Activated CD8-positive, alpha-beta memory T cell treated with anti-CD3 and anti-CD28 coated beads, Interleukin-2, amount 10 ng/mL, durations not matched to agents 7 days and 5 days (primary cell): ENCODE results near the gene SECISBP2. TPM values are rescaled to one million over a fixed set of nuclear protein-coding genes. Genes with fewer than 3 reads are reported as not detected.

Experiments
- ATAC-seq: fragments of 150-1000 bp; cut with Tn5 transposase; one replicate; pipeline ENCODE4 v1.10.0; 2021; ENCODE audit warnings: moderate library complexity
- CTCF ChIA-PET: fragments of 350-600 bp; sonication (Branson Sonifier 250); formaldehyde crosslinking; loops from one replicate; lab custom pipeline; 2021; ENCODE audit warnings: antibody characterized with exemption; lab: Charles Lee
- DNase-seq: peaks from one replicate; pipeline ENCODE4 v3.0.0-alpha.2; 2020
- H3K27ac Mint-ChIP-seq: one replicate; pipeline ENCODE4 v1.8.0; 2021; ENCODE audit warnings: mild to moderate bottlenecking, mixed read lengths
- H3K27me3 Mint-ChIP-seq: one replicate; pipeline ENCODE4 v1.8.0; 2021; ENCODE audit warnings: mixed read lengths
- H3K36me3 Mint-ChIP-seq: one replicate; pipeline ENCODE4 v1.8.0; 2021; ENCODE audit warnings: mild to moderate bottlenecking, mixed read lengths
- H3K4me1 Mint-ChIP-seq: one replicate; pipeline ENCODE4 v1.8.0; 2021; ENCODE audit warnings: mixed read lengths
- H3K4me3 Mint-ChIP-seq: one replicate; pipeline ENCODE4 v1.8.0; 2021; ENCODE audit warnings: mild to moderate bottlenecking, moderate library complexity, mixed read lengths
- H3K9me3 Mint-ChIP-seq: one replicate; pipeline ENCODE4 v1.8.0; 2022; ENCODE audit warnings: low read depth, mixed read lengths
- total RNA-seq, 2 experiments: library from RNA; stranded (reverse); gene quantifications; one replicate each; pipeline ENCODE4 v1.2.3, GENCODE V29; 2021

SECISBP2 gene
- total RNA-seq, 2 experiments from 2014 or later: 36.1 to 40.2 TPM

DNA sequence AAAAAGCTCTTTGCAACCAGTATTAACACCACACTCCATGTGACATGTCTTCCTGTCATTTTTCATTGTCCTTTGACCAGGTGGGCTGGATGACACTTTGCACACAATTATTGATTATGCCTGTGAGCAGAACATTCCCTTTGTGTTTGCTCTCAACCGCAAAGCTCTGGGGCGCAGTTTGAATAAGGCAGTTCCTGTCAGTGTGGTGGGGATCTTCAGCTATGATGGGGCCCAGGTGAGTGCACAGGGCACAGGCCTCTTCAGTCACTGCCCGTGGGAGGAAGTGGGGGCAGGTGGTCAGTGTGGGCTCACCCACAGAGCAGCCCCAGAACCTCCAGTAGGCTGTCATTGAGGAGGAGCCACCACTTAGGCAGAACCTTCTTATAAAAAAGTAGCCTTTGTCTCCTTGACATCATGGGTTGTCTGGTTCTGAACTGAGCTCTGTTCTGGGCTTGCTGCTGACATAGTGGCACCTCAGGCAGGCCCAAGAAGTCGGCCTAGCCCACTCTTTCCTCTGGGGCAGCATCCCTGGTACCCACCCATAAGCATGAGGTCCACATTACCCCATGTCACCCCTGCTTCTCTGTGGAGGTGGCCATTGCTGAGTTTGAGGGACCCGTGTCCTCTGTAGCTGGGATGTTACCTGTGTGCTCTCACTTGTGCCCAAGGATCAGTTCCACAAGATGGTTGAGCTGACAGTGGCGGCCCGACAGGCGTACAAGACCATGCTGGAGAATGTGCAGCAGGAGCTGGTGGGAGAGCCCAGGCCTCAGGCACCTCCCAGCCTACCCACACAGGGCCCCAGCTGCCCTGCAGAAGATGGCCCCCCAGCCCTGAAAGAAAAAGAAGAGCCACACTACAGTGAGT, 39.3 kb downstream of the SECISBP2 start:
- CTCF ChIA-PET: interaction anchor here (0.7 to 1.8 kb wide), 7 partner anchors 9 to 191 kb away, joined by 3 to 4 read pairs (median 3); no protein-coding TSS in a partner anchor
- ATAC-seq: peak; percentile 81
- no peaks in the 10 kb centered on the region for H3K9me3 Mint-ChIP-seq
- peak; percentile 85 for DNase-seq
- H3K4me3 Mint-ChIP-seq: no peak overlapping the region
- peaks cover 48% of the 10 kb centered on the region for H3K4me1 Mint-ChIP-seq
- H3K27ac Mint-ChIP-seq: peak overlapping the region; percentile 74
- H3K36me3 Mint-ChIP-seq: peaks cover 53% of the 10 kb centered on the region
- no peaks in the 10 kb centered on the region for H3K27me3 Mint-ChIP-seq

GRCh38 chr9:89358376-89358916, 40.1 kb downstream of the SECISBP2 start:
- H3K27me3 Mint-ChIP-seq: no peaks in the 10 kb centered on the region
- CTCF ChIA-PET: interaction anchor here (0.7 to 1.8 kb wide), 4 partner anchors 9 to 70 kb away, joined by 3 to 4 read pairs (median 3); no protein-coding TSS in a partner anchor
- no peak for ATAC-seq
- peaks cover 39% of the 10 kb centered on the region for H3K4me1 Mint-ChIP-seq
- H3K4me3 Mint-ChIP-seq: no peak overlapping the region
- DNase-seq: peak; percentile 36
- no peaks in the 10 kb centered on the region for H3K9me3 Mint-ChIP-seq
- H3K36me3 Mint-ChIP-seq: peaks cover 51% of the 10 kb centered on the region
- no peak overlapping the region for H3K27ac Mint-ChIP-seq

GRCh38 chr9:89358985-89359384, 40.7 kb downstream of the SECISBP2 start:
- Mint-ChIP-seq H3K27ac (peak overlapping the region; percentile 21), H3K36me3 (peaks cover 47% of the 10 kb centered on the region), H3K9me3 (no peaks in the 10 kb centered on the region), H3K4me1 (peaks cover 36% of the 10 kb centered on the region), H3K4me3 (no peak overlapping the region), H3K27me3 (no peaks in the 10 kb centered on the region)
- DNase-seq (peak; percentile 41), ATAC-seq (no peak)
- CTCF ChIA-PET: interaction anchor here (1.3 to 1.5 kb wide), 2 partner anchors 8 to 11 kb away, joined by 3 read pairs; no protein-coding TSS in a partner anchor

DNA sequence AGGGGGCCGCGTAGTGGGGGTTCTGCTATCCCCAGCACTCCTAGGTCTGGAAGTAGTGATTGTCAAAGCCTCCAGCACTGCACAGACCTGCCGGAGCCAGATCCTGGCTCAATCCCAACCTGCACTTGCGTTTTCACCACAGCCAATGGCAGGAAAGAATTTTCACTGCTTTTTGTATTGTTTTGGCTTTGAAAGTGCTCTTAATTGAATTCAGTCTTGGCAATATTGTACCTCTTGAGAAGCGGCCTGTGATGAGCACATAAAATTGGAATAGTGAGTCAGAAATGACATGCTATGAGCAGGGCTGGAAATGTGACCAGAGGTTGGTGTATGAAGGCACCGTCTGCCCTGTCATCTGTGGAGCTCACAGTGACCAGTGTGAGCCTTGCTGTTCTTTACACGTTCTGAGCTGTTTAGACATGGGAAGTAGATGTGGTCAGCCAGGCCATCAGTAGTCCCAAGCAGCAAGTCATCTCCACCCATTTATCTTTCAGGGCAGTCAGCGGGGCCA, 41.5 kb downstream of the SECISBP2 start:
- Mint-ChIP-seq H3K27ac (no peak overlapping the region), H3K4me1 (peaks cover 35% of the 10 kb centered on the region), H3K9me3 (no peaks in the 10 kb centered on the region), H3K4me3 (no peak overlapping the region), H3K36me3 (peaks cover 45% of the 10 kb centered on the region), H3K27me3 (no peaks in the 10 kb centered on the region)
- DNase-seq (peak; percentile 38), ATAC-seq (no peak)
- CTCF ChIA-PET: interaction anchor here (0.8 kb wide), 1 partner anchor 17 kb away, joined by 3 read pairs; no protein-coding TSS in a partner anchor

- H3K27ac Mint-ChIP-seq: no peak overlapping the region
- peaks cover 42% of the 10 kb centered on the region for H3K36me3 Mint-ChIP-seq
- no peaks in the 10 kb centered on the region for H3K27me3 Mint-ChIP-seq
- H3K4me1 Mint-ChIP-seq: peaks cover 35% of the 10 kb centered on the region
- H3K4me3 Mint-ChIP-seq: no peak overlapping the region
- ATAC-seq: no peak
- CTCF ChIA-PET: interaction anchor here (0.8 kb wide), 1 partner anchor 18 kb away, joined by 3 read pairs; no protein-coding TSS in a partner anchor
- DNase-seq: no peak
- H3K9me3 Mint-ChIP-seq: no peaks in the 10 kb centered on the region
These were observed 42.2 kb downstream of the SECISBP2 start for GRCh38 chr9:89360465-89360864.

DNA sequence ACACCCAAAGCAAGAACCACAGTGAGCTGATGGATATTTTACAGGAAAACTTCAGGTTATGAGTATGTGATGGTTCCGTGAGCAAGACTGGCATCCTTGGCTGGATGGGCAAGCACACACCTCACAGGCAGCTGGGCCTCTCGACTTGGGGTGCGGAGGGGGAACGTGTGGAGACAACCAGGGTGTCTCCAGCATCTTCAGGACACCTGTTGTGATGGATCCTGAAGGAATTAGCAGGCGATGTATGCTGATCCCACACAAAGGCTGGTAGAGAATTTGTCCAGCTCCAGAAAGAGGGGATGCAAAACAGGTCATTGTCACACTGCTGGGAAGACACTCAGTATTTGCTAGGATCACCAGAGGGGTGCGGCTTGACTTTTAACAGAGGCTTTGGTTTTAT, 42.7 kb downstream of the SECISBP2 start:
- DNase-seq: no peak
- Mint-ChIP-seq H3K9me3 (no peaks in the 10 kb centered on the region), H3K27ac (no peak overlapping the region), H3K4me1 (peaks cover 35% of the 10 kb centered on the region), H3K4me3 (no peak overlapping the region), H3K36me3 (peaks cover 40% of the 10 kb centered on the region), H3K27me3 (no peaks in the 10 kb centered on the region)
- CTCF ChIA-PET: no interaction called here
- ATAC-seq: no peak

GRCh38 chr9:89361816-89362646, 43.7 kb downstream of the SECISBP2 start:
- peaks cover 34% of the 10 kb centered on the region for H3K36me3 Mint-ChIP-seq
- CTCF ChIA-PET: no interaction called here
- no peak overlapping the region for H3K4me3 Mint-ChIP-seq
- ATAC-seq (no peak), DNase-seq (peak; percentile 37)
- no peaks in the 10 kb centered on the region for H3K9me3 Mint-ChIP-seq
- no peaks in the 10 kb centered on the region for H3K27me3 Mint-ChIP-seq
- H3K4me1 Mint-ChIP-seq: peaks cover 31% of the 10 kb centered on the region
- H3K27ac Mint-ChIP-seq: no peak overlapping the region

DNA sequence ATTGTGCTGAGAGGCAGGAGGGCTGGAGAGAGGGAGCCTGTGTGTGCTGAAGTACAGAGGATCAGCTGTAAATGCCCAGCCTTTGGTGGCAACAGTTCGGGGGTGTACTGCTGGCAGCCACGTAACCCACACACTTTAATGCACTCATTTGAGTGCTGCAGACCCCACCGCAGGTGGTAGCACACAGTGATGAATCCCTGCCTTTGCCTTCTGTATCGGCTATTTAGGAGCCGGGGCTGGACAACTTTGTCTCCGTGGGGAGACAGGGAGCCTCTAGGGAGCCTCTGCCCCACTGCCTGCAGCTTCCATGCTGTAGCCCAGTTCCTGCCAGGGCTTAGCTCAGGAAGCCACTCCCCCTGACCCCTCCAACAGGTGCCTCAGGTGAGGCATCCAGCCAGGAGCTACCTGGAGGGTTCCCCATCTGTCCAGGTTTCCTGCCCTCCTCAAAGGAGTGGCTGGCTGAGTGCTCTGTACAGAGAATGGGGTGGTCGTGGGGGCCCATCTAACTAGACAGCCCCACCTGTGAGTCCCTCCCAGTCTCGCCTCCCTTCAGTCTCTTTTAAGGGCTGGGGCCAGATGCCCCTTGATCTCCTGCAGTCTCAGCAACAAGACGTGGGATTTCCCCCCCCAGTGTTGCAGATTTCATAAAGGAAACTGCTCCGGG, 44.5 kb downstream of the SECISBP2 start:
- no peak for ATAC-seq
- H3K27me3 Mint-ChIP-seq: no peaks in the 10 kb centered on the region
- H3K9me3 Mint-ChIP-seq: no peaks in the 10 kb centered on the region
- H3K4me1 Mint-ChIP-seq: peaks cover 24% of the 10 kb centered on the region
- CTCF ChIA-PET: no interaction called here
- peak; percentile 37 for DNase-seq
- H3K4me3 Mint-ChIP-seq: no peak overlapping the region
- H3K36me3 Mint-ChIP-seq: peaks cover 32% of the 10 kb centered on the region
- no peak overlapping the region for H3K27ac Mint-ChIP-seq

DNA sequence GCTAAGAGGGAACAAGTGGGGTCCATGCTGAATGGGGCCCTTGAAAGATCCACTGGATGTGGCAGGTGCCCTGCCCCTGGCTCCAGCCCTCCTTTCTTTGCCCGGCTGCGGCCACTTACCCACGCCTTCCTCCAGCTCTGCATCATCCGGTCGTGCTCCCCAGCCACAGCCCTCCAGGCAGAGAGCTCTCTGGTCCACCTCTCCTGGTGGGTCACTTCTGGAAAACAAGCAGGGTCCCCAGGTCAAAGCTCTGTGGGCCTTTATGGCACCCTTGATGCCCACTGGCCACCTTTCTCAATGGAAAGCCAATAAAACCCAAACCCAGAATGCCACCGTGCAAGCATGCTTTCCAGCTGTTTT, 45.0 kb downstream of the SECISBP2 start:
- DNase-seq (peak; percentile 27), ATAC-seq (no peak)
- Mint-ChIP-seq H3K27ac (peak overlapping the region; percentile 22), H3K4me1 (peaks cover 19% of the 10 kb centered on the region), H3K36me3 (peaks cover 29% of the 10 kb centered on the region), H3K4me3 (no peak overlapping the region), H3K9me3 (no peaks in the 10 kb centered on the region), H3K27me3 (no peaks in the 10 kb centered on the region)
- CTCF ChIA-PET: no interaction called here

DNA sequence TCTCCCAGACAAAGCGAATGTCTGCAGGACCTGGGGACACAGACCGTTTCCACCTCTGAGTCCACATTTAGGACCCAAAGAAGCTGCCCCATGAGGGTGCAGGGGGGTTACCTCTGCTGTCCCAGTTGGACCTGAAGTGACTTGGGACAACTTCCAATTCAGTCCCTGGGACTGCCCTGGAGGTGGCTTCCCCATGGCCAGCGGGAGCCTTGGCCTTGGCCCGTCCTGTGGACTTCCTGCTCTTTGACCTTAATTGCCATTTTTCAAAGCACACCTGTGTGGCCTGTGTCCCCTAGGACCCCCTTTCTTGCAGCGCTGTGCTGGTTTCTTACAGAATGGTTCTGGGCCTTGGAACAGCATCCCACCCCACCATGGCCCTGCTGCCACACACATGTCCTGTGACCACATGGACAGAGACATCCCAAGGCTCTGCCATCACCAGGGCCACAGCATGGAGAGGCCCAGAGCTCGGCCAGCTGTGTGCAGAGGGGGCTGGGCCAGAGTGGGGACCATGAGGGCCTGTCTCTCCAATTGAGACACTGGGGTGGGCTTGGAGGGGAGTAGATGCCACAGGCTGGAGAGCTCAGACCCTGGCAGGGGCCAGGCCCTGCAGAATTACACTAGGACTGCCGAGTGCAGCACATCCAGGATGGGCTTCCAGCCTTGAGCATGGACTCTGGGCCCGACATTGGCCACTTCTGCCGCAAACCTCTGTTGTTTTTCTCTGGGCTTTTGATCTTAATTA, 45.8 kb downstream of the SECISBP2 start:
- no peak for ATAC-seq
- Mint-ChIP-seq H3K27me3 (no peaks in the 10 kb centered on the region), H3K4me3 (no peak overlapping the region), H3K4me1 (peaks cover 10% of the 10 kb centered on the region), H3K36me3 (peaks cover 23% of the 10 kb centered on the region), H3K27ac (peak overlapping the region; percentile 23), H3K9me3 (no peaks in the 10 kb centered on the region)
- no peak for DNase-seq
- CTCF ChIA-PET: no interaction called here

DNA sequence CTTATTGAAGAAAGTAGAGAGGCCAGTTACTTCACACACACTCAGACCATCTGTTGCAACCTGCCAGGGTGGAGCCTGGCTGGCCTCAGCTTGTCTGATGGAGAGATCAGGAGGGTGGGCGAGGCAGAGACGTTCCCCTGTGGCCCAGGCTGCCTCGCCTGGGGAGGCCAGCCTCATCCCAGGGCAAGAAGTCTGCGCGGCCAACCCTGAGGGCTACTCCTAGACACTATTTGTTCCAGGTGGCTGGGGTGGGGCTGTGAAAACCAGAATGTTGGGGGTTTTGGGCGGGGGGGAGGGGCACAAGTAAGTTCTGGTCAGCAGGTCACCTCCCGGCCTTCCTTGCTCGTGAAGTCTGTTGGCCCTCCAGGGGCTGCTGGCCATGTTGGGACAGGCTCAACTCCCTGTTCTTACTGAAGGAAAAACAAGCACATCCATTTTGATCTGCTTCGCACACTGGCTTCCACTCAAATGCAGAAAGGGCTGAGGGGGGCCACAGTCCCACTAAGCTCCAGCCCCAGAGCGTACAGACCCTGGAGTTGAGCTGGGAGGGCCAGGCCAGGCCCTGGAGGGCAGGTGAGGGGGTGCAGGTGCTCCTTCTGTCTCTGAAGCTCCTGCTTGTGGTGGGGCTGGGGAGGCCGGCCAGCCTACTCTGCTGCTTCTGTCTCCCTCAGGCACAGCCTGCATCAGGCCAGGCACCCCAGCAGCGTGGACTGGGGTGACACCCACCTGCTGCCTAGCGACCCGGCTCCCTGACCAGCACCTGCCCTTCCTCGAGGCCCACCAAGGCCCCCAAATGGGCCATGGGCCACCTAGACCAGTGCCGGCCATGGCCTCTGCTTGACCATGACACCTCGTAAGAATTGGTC, 46.6 kb downstream of the SECISBP2 start:
- Mint-ChIP-seq H3K4me1 (peaks cover 5% of the 10 kb centered on the region), H3K27ac (peak overlapping the region; percentile 23), H3K9me3 (no peaks in the 10 kb centered on the region), H3K36me3 (peaks cover 21% of the 10 kb centered on the region), H3K27me3 (no peaks in the 10 kb centered on the region), H3K4me3 (no peak overlapping the region)
- CTCF ChIA-PET: no interaction called here
- DNase-seq (no peak), ATAC-seq (no peak)
